Urothelium cell line (cell line): ENCODE results near the gene ALG3.

Experiments used
- DNase-seq: peaks from one replicate; pipeline ENCODE4 v3.0.0; 2011; ENCODE audit warnings: low spot score, mixed read lengths
- FAIRE-seq: peaks from 2 replicates; lab custom pipeline; 2011; peaks lifted over from hg19 to GRCh38; lab: Jason Lieb, UNC

The ALG3 gene

GRCh38 chr3:184236033-184236410 lies 12.7 kb downstream of the ALG3 start:
- FAIRE-seq: no peak
- DNase-seq: no peak

GRCh38 chr3:184235381-184236032 lies 13.3 kb downstream of the ALG3 start:
- DNase-seq (no peak), FAIRE-seq (no peak)

- no peak for FAIRE-seq
- DNase-seq: no peak
These were observed 13.9 kb downstream of the ALG3 start for GRCh38 chr3:184234671-184235380.

GRCh38 chr3:184234224-184234623 lies 14.5 kb downstream of the ALG3 start:
- no peak for FAIRE-seq
- peak; percentile 88 for DNase-seq

- FAIRE-seq: no peak
- no peak for DNase-seq
These were observed 15.5 kb downstream of the ALG3 start for GRCh38 chr3:184233127-184233843.

- DNase-seq (no peak), FAIRE-seq (no peak)
These were observed 17.1 kb downstream of the ALG3 start for GRCh38 chr3:184231671-184232070.

GRCh38 chr3:184230603-184231528 lies 17.9 kb downstream of the ALG3 start:
- FAIRE-seq: no peak
- DNase-seq: no peak

- DNase-seq (no peak), FAIRE-seq (no peak)
These were observed 18.6 kb downstream of the ALG3 start for GRCh38 chr3:184230081-184230602.

- FAIRE-seq (peak; percentile 97), DNase-seq (peak; percentile 97)
These were observed 19.2 kb downstream of the ALG3 start, which contains the start of gene VWA5B2 for GRCh38 chr3:184229394-184230080. Gene VWA5B2, plus strand, starts transcription at chr3:184229585. Its CDS starts 944 bp downstream, at chr3:184230529.

- DNase-seq (no peak), FAIRE-seq (no peak)
These were observed 20.2 kb downstream of the ALG3 start for GRCh38 chr3:184228376-184229137.

GRCh38 chr3:184227481-184227935 lies 21.3 kb downstream of the ALG3 start:
- FAIRE-seq: no peak
- DNase-seq: peak; percentile 68

GRCh38 chr3:184223946-184224345 lies 24.8 kb downstream of the ALG3 start:
- FAIRE-seq (no peak), DNase-seq (no peak)

- no peak for FAIRE-seq
These were observed 26.2 kb downstream of the ALG3 start for GRCh38 chr3:184222521-184222920.

GRCh38 chr3:184218814-184219213 lies 29.9 kb downstream of the ALG3 start:
- DNase-seq (no peak), FAIRE-seq (no peak)

More at GRCh38 chr3:184222521-184222920, 26.2 kb downstream of the ALG3 start:
- no peak for DNase-seq

GRCh38 chr3:184211718-184212117 lies 37.0 kb downstream of the ALG3 start:
- FAIRE-seq (no peak), DNase-seq (no peak)

GRCh38 chr3:184211297-184211696 lies 37.5 kb downstream of the ALG3 start:
- FAIRE-seq (no peak), DNase-seq (no peak)

- FAIRE-seq (no peak), DNase-seq (no peak)
These were observed 39.4 kb downstream of the ALG3 start for GRCh38 chr3:184209146-184209923.

GRCh38 chr3:184203526-184203925 lies 45.2 kb downstream of the ALG3 start:
- DNase-seq (no peak), FAIRE-seq (no peak)
